ENCODE results near the gene CACNA2D2. TPM values are rescaled to one million over a fixed set of nuclear protein-coding genes. Genes with fewer than 3 reads are reported as not detected.

CACNA2D2 gene
- total and polyA plus RNA-seq, 2 of the 13 experiments (the other 11 are each of a cell fraction or from before 2014, with no cell fraction given), result not detected

DNA sequence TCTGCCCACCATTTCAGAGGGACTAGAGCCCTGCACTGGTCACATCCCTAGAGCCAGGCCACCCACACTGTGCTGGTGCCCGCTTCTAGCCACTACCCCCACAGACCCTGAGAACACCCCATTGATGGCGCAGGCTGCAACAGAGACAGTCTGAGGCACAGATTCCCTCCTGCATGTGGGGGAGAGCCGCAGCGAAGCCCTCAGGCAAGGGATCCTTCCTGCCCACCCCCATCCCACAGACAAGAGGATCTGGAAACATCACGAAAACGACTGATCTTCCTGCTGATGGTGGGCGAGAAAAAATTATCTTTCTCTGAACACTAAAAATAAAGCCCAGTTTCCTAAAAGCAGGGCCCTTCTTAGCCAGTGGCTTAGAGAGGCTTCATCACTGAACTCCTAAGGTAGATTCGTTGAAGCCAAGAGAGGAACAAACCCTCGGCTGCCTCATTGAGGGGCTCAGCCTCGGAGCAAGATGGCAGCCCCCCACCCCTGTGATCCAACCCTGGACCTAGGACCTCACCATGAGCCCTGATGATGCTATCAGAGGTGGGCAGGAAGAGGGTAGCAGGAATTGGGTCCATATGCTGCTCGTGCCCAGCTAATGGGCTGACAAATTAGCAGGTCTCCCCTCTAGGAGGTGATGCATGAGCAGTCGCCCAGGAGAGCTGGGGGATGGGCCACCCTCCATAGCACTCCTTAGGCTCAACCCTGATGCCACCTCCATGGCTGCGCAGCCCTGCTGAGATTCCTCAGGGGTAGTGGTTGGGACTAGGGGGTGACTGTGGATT lies 54.5 kb downstream of the CACNA2D2 start:
- Histone ChIP-seq H3K9ac (ENCODE audit: insufficient read depth, low read depth, low read length) (no peak overlapping the region), H3K4me2 (ENCODE audit: low read depth, low read length) (no peak overlapping the region), H3K36me3 (replicated peaks in 1 of 2; ENCODE audit: control insufficient read depth in 1 of 2, insufficient read depth in 2 of 2, low read length in 2 of 2) (no peaks in the 10 kb centered on the region), H3K4me1 (ENCODE audit: insufficient read depth, low read length) (peaks cover 66% of the 10 kb centered on the region), H2AFZ (ENCODE audit: low read length) (no peak overlapping the region), H3K4me3 (replicated peaks in 1 of 3; ENCODE audit: insufficient read depth in 1 of 3, low read depth in 2 of 3, low read length in 3 of 3) (no peak overlapping the region), H3K27ac (ENCODE audit: extremely low read length, insufficient read depth, low read length) (no peak overlapping the region), H3K79me2 (ENCODE audit: insufficient read depth, low read length) (no peaks in the 10 kb centered on the region), H4K20me1 (ENCODE audit: insufficient read depth, low read length) (no peaks in the 10 kb centered on the region), H3K27me3 (ENCODE audit: control insufficient read depth in 1 of 2, insufficient read depth in 2 of 2, low read length in 2 of 2) (peaks cover 10 to 54% of the 10 kb centered on the region in 2 experiments; a peak in 4 of 5 replicates), H3K9me3 (ENCODE audit: low read length) (no peaks in the 10 kb centered on the region)
- ATAC-seq (no peak), FAIRE-seq (no peak), DNase-seq (ENCODE audit: low spot score) (no peak)
- CTCF ChIA-PET (ENCODE audit: low intra/inter-chr PET ratio, low total read pairs), result no interaction called here
- BruUV-seq (replicated peaks), result no TSS peak
- intact Hi-C loops (cut with micrococcal nuclease; ENCODE audit: unreplicated experiment) (no loop called here), in situ Hi-C loops (cut with HindIII; ENCODE audit: extremely low pct_ligation_motif_present, low pct_unique_long_range_greater_than_20kb) (no loop called here)
- WGBS (ENCODE audit: low lambda C conversion rate), result 49% methylated on average over 12 of the region's 13 CpGs
- POLR2A ChIA-PET, result no interaction called here
- TF ChIP-seq, protein P1, sequence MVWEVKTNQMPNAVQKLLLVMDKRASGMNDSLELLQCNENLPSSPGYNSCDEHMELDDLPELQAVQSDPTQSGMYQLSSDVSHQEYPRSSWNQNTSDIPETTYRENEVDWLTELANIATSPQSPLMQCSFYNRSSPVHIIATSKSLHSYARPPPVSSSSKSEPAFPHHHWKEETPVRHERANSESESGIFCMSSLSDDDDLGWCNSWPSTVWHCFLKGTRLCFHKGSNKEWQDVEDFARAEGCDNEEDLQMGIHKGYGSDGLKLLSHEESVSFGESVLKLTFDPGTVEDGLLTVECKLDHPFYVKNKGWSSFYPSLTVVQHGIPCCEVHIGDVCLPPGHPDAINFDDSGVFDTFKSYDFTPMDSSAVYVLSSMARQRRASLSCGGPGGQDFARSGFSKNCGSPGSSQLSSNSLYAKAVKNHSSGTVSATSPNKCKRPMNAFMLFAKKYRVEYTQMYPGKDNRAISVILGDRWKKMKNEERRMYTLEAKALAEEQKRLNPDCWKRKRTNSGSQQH (CRISPR knock-in tag; IDR thresholded peaks at IDR 0.05; ENCODE audit: low read depth), result no peak
- TF ChIP-seq EHMT2 (IDR thresholded peaks at IDR 0.05; ENCODE audit: borderline replicate concordance, low read depth, low read length) (no peak), TAF1 (CRISPR knock-in tag; IDR thresholded peaks at IDR 0.05) (no peak), HNRNPUL1 (IDR thresholded peaks at IDR 0.05; ENCODE audit: low read depth, low read length) (no peak), AGO1 (IDR thresholded peaks at IDR 0.05; ENCODE audit: low read depth, low read length, poor library complexity, severe bottlenecking) (no peak), ISL2 (CRISPR knock-in tag; IDR thresholded peaks at IDR 0.05) (no peak)

Measured in HepG2 (cell line).